Uterus (tissue), 2 donors: ENCODE results near the gene CDH4.

Experiments
- CTCF ChIP-seq, 4 experiments: fragments of 200-600 bp in 2 of 4; fragments of 450-650 bp in 2 of 4; sonication (generic) in 2 of 4; IDR thresholded peaks; one replicate each; pipeline ENCODE4 v1.5.1; 2016 to 2019; ENCODE audit warnings: antibody characterized with exemption in 4 of 4, mild to moderate bottlenecking in 2 of 4, moderate library complexity in 1 of 4
- POLR2A ChIP-seq, 2 donors: fragments of 450-650 bp; IDR thresholded peaks; one replicate each; pipeline ENCODE4 v1.6.1; 2016; ENCODE audit warnings: antibody characterized with exemption in 2 of 2, mild to moderate bottlenecking in 1 of 2, moderate library complexity in 1 of 2

GRCh38 chr20:61299618-61300017 is 47.6 kb downstream of the CDH4 start:
- TF ChIP-seq CTCF (IDR thresholded peaks at IDR 0.05): no peak
- TF ChIP-seq POLR2A (IDR thresholded peaks at IDR 0.05): no peak
